ENCODE data around the gene RTEL1. TPM values are rescaled to one million over a fixed set of nuclear protein-coding genes. Genes with fewer than 3 reads are reported as not detected.
A peak's percentile ranks its signal among the peaks of the same experiment; 100 is the strongest.
"Not testable (repeated sequence)": the region's sequence is repeated elsewhere in the genome, so short reads cannot be mapped to it uniquely, and the experiment has no call there.

The RTEL1 gene
- total and polyA plus RNA-seq, 2 experiments from 2014 or later: 14.8 to 14.9 TPM

DNA sequence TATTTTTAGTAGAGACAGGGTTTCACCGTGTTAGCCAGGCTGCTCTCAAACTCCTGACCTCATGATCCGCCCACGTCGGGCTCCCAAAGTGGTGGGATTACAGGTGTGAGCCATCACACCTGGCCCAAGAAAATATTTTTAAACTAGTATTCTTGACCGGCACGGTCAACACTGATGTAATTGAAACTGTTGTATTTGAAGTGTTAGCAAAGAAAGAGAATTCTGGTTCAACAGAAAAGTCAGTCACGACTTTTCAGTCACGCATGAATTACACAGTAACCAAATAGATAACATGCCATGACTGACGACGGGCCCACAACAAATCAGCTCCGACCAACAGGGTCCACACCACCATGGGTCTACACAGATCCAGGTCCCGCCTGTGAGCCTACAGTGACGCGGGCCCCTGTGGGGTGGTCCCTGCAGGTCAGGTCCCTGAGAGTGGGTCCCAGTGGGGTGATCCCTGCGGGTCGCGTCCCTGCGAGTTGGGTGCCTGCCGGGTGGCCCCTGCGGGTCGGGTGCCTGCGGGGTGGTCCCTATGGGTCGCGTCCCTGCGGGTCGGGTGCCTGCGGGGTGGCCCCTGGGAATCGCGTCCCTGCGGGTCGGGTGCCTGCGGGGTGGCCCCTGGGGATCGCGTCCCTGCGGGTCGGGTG lies 32.2 kb upstream of the RTEL1 start:
- H3K9me3 ChIP-seq (ENCODE audit: low read depth): no peaks in the 10 kb centered on the region
- peak overlapping the region; percentile 94 for H3K4me3 ChIP-seq
- H3K36me3 ChIP-seq: no peaks in the 10 kb centered on the region
- H3K27me3 ChIP-seq: no peaks in the 10 kb centered on the region
- peak overlapping the region; percentile 86 for H3K27ac ChIP-seq
- peaks cover 5% of the 10 kb centered on the region for H3K4me1 ChIP-seq (ENCODE audit: low read depth)
- peak; percentile 11 to 32 for DNase-seq (ENCODE audit: low read depth in 1 of 2, low spot score in 1 of 2)
- TF ChIP-seq, protein P1, sequence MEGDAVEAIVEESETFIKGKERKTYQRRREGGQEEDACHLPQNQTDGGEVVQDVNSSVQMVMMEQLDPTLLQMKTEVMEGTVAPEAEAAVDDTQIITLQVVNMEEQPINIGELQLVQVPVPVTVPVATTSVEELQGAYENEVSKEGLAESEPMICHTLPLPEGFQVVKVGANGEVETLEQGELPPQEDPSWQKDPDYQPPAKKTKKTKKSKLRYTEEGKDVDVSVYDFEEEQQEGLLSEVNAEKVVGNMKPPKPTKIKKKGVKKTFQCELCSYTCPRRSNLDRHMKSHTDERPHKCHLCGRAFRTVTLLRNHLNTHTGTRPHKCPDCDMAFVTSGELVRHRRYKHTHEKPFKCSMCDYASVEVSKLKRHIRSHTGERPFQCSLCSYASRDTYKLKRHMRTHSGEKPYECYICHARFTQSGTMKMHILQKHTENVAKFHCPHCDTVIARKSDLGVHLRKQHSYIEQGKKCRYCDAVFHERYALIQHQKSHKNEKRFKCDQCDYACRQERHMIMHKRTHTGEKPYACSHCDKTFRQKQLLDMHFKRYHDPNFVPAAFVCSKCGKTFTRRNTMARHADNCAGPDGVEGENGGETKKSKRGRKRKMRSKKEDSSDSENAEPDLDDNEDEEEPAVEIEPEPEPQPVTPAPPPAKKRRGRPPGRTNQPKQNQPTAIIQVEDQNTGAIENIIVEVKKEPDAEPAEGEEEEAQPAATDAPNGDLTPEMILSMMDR (IDR thresholded peaks at IDR 0.05; ENCODE audit: low read depth, low read length): no peak

DNA sequence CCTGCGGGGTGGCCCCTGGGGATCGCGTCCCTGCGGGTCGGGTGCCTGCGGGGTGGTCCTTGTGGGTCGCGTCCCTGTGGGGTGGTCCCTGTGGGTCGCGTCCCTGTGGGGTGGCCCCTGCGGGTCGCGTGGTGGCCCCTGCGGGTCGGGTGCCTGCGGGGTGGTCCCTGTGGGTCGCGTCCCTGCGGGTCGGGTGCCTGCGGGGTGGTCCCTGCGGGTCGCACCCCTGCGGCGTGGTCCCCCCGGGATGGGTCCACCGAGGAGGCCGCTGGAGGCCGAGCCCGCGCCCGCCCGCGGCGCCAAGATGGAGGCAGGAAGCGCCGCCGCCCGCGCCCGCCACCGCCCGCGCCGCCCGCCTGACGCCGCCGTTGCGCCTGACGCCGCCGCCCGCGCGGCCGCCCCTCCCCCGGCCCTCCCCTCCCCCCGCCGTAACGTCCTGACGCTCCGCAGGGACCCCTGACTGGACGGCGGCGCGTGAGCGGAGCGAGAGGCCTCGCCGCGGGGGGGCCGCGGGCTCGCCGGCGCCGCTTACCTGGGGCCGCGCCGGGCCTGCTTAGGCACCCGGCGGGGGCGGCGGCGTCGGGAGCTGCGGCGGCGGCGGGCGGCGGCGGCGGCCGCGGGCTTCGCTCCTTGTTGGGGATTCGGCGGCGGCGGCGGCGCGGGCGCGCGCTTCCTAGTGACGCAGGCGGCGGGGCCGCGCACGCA lies 31.5 kb upstream of the RTEL1 start, which contains the start of gene GMEB2:
TSS of gene GMEB2 (minus strand) at position 678 of the 705 bp plus-strand sequence. CDS start 7,704 bp downstream, outside the sequence.
- Histone ChIP-seq H3K9me3 (ENCODE audit: low read depth) (no peaks in the 10 kb centered on the region), H3K27ac (peak within 1 kb of the TSS; percentile 86), H3K36me3 (no peaks in the 10 kb centered on the region), H3K4me1 (ENCODE audit: low read depth) (peaks cover 5% of the 10 kb centered on the region), H3K4me3 (peak within 1 kb of the TSS; percentile 94), H3K27me3 (no peaks in the 10 kb centered on the region)
- DNase-seq (ENCODE audit: low read depth in 1 of 2, low spot score in 1 of 2): peak in 1 of 2 donors; percentile 83
- TF ChIP-seq, protein P1 (IDR thresholded peaks at IDR 0.05; ENCODE audit: low read depth, low read length): no peak

DNA sequence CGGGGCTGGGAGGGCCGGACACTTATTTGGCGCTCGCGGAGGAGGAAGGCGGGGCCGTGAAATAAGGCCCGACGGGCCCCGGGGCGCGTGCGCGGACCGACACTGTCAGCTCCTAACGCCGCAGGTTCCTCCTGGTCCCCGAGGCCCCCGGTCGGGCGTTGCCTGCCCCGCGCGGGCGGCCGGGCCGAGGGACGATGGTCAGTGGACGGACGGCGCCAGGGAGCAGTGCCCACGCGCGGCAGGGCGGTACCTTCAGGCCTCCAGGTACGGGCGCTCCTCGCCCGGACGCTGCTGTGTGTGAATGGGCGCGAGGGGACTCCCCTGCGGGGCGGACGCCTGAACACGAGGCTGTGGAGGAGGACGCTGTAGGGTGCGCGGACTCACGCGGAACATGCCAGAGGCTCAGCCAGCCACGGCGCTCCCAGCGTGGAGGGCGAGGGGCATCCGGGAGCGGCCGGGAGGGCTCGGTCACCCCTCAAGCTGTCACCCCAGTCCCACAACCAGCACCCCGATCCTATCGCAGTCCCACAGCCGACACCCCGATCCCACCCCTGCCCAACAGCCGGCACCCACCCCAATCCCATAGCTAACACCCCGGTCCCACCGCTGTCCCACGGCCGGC lies 30.9 kb upstream of the RTEL1 start:
- H3K4me1 ChIP-seq (ENCODE audit: low read depth): peaks cover 5% of the 10 kb centered on the region

DNA sequence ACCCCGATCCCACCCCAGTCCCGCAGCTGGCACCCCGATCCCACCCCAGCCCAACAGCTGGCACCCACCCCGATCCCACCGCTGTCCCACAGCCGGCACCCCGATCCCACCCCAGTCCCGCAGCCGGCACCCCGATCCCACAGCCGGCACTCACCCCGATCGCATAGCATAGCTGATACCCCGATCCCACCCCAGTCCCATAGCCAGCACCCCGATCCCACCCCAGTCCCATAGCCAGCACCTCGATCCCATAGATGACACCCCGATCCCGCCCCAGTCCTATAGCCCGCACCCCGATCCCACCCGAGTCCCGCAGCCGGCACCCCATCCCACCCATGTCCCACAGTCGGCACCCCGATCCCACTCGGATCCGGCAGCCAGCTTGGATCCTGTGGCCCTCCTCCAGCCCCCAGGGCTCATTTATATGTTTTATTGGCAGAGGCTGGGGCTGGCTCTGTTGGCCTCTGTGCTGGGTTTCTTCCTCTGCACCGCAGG lies 30.3 kb upstream of the RTEL1 start:
- Histone ChIP-seq H3K9me3 (ENCODE audit: low read depth) (no peaks in the 10 kb centered on the region), H3K27ac (no peak overlapping the region), H3K4me1 (ENCODE audit: low read depth) (peaks cover 5% of the 10 kb centered on the region), H3K27me3 (no peaks in the 10 kb centered on the region), H3K36me3 (no peaks in the 10 kb centered on the region), H3K4me3 (peak overlapping the region; percentile 94)
- TF ChIP-seq, protein P1 (IDR thresholded peaks at IDR 0.05; ENCODE audit: low read depth, low read length): no peak
- no peak for DNase-seq (ENCODE audit: low read depth in 1 of 2, low spot score in 1 of 2)

More for the DNA sequence above, 30.9 kb upstream of the RTEL1 start:
- H3K27ac ChIP-seq: peak overlapping the region; percentile 86
- TF ChIP-seq, protein P1 (IDR thresholded peaks at IDR 0.05; ENCODE audit: low read depth, low read length): no peak
- peak overlapping the region; percentile 94 for H3K4me3 ChIP-seq
- no peaks in the 10 kb centered on the region for H3K9me3 ChIP-seq (ENCODE audit: low read depth)
- H3K36me3 ChIP-seq: no peaks in the 10 kb centered on the region
- peak; percentile 96 to 97 for DNase-seq (ENCODE audit: low read depth in 1 of 2, low spot score in 1 of 2)
- H3K27me3 ChIP-seq: no peaks in the 10 kb centered on the region

DNA sequence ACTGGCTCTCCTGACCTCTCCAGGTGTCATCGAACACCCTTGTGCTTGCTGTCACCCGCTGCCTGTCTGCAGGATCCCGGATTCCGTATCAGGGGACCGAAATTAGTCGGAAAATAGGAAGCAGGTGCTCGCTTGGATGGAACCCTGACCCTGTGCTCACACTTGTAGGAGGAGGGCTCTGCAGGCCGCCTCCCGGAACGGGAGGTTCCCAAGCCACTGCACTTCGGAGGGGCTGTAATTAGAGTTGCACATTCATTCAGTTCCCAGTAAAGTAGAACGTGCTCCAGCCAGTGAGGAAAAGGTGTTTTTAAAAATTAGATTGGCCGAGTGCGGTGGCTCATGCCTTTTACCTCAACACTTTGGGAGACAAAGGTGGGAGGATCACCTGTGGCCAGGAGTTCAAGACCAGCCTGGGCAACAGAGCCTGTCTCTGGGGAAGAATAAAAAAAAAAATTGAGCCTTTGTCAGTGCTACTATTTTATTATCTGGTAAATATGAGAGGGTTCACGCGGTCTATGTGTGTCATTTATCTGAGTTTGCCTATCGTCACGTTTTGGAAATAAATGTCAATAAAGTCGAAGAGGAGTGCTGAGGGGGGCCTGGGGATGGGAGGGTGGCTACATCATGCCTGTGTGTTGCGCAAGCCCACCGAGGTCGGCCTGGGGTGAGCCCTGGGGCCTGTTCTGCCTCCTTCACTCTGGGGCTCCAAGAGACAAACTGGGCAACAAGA lies 29.7 kb upstream of the RTEL1 start:
- TF ChIP-seq, protein P1 (IDR thresholded peaks at IDR 0.05; ENCODE audit: low read depth, low read length): no peak
- Histone ChIP-seq H3K4me1 (ENCODE audit: low read depth) (peaks cover 5% of the 10 kb centered on the region), H3K27ac (no peak overlapping the region), H3K4me3 (no peak overlapping the region), H3K36me3 (no peaks in the 10 kb centered on the region), H3K9me3 (ENCODE audit: low read depth) (no peaks in the 10 kb centered on the region), H3K27me3 (no peaks in the 10 kb centered on the region)
- peak in 1 of 2 donors; percentile 83 for DNase-seq (ENCODE audit: low read depth in 1 of 2, low spot score in 1 of 2)

DNA sequence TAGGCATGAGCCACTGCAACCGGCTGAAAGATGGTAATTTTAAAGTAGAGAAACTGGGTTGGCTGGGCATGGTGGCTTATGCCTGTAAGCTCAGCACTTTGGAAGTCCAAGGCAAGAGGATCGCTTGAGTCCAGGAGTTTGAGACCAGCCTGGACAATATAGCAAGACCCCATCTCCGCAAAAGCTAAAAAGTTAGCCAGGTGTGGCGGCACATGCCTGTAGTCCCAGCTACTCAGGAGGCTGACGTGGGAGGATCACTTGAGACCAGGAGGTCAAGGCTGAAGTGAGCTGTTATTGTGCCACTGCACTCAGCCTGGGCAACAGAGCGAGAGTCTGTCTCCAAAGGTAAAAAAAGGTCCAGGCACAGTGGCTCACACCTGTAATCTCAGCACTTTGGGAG lies 27.2 kb upstream of the RTEL1 start:
- H3K36me3 ChIP-seq; H3K27ac ChIP-seq; H3K9me3 ChIP-seq (ENCODE audit: low read depth); DNase-seq (ENCODE audit: low read depth in 1 of 2, low spot score in 1 of 2); H3K27me3 ChIP-seq; H3K4me1 ChIP-seq (ENCODE audit: low read depth); H3K4me3 ChIP-seq: not testable (repeated sequence)

DNA sequence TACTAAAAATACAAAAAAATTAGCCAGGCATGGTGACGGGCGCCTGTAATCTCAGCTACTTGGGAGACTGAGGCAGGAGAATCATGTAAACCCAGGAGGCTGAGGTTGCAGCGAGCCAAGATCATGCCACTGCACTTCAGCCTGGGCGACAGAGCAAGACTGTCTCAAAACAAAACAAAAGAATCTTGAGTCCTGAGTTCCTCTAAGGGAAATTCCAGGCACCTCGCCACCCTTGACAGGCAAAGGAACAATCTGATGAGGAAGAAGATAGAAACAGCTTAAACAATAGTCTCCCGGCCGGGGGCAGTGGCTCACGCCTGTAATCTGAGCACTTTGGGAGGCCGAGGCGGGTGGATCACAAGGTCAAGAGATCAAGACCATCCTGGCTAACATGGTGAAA lies 26.7 kb upstream of the RTEL1 start:
- peak in 1 of 2 donors; percentile 21 for DNase-seq (ENCODE audit: low read depth in 1 of 2, low spot score in 1 of 2)
- H3K4me3 ChIP-seq; H3K4me1 ChIP-seq (ENCODE audit: low read depth): not testable (repeated sequence)

More for the DNA sequence above, 26.7 kb upstream of the RTEL1 start:
- not testable (repeated sequence) for H3K36me3 ChIP-seq; H3K9me3 ChIP-seq (ENCODE audit: low read depth); H3K27me3 ChIP-seq; H3K27ac ChIP-seq
